Brain microvascular endothelial cell (primary cell): ENCODE results near the gene IQSEC3.
A peak's percentile ranks its signal among the peaks of the same experiment; 100 is the strongest.

Experiments used
- DNase-seq: peaks from one replicate; pipeline ENCODE4 v3.0.0-alpha.2; 2020
- H3K27ac ChIP-seq: fragments of 250-450 bp; sonication (Bioruptor Pico); 2 replicates; pipeline ENCODE4 v1.5.1; 2020; ENCODE audit warnings: mild to moderate bottlenecking, moderate library complexity
- H3K27me3 ChIP-seq: fragments of 250-450 bp; sonication (Bioruptor Pico); replicated peaks from 2 replicates; pipeline ENCODE4 v1.5.1; 2020; ENCODE audit warnings: mild to moderate bottlenecking
- H3K36me3 ChIP-seq: fragments of 250-450 bp; sonication (Bioruptor Pico); replicated peaks from 2 replicates; pipeline ENCODE4 v1.5.1; 2020; ENCODE audit warnings: mild to moderate bottlenecking
- H3K4me3 ChIP-seq: 2 replicates; pipeline ENCODE4 v1.5.1; 2011; ENCODE audit warnings: low read depth, mild to moderate bottlenecking, control low read depth, low read length, moderate library complexity
- CTCF ChIP-seq: IDR thresholded peaks from 2 replicates; pipeline ENCODE4 v1.5.1; 2011; ENCODE audit warnings: low read depth, mild to moderate bottlenecking, moderate library complexity, low read length, control low read depth, inconsistent platforms; ENCODE audit errors: missing control alignments
- in situ Hi-C: cut with HindIII; loops from 2 replicates; pipeline ENCODE4 v1.10.0; 2017; ENCODE audit warnings: low sequenced_read_pairs, low pct_ligation_motif_present

IQSEC3 gene

GRCh38 chr12:168763-169525 is 102.4 kb downstream of the IQSEC3 start:
- in situ Hi-C loops, result no loop called here
- H3K4me3 ChIP-seq, result no peak overlapping the region
- H3K36me3 ChIP-seq, result no peaks in the 10 kb centered on the region
- no peak for TF ChIP-seq CTCF
- H3K27ac ChIP-seq, result no peak overlapping the region
- no peak for DNase-seq
- H3K27me3 ChIP-seq, result no peaks in the 10 kb centered on the region

GRCh38 chr12:169528-170370 is 103.2 kb downstream of the IQSEC3 start:
- no peak overlapping the region for H3K27ac ChIP-seq
- H3K27me3 ChIP-seq, result no peaks in the 10 kb centered on the region
- in situ Hi-C loops, result no loop called here
- no peak overlapping the region for H3K4me3 ChIP-seq
- TF ChIP-seq CTCF, result peak; percentile 53
- no peaks in the 10 kb centered on the region for H3K36me3 ChIP-seq
- no peak for DNase-seq

GRCh38 chr12:170371-171225 is 104.0 kb downstream of the IQSEC3 start:
- no peak for DNase-seq
- TF ChIP-seq CTCF, result no peak
- in situ Hi-C loops, result no loop called here
- no peaks in the 10 kb centered on the region for H3K27me3 ChIP-seq
- H3K36me3 ChIP-seq, result no peaks in the 10 kb centered on the region
- H3K4me3 ChIP-seq, result no peak overlapping the region
- H3K27ac ChIP-seq, result no peak overlapping the region

GRCh38 chr12:171276-171675 is 104.7 kb downstream of the IQSEC3 start:
- Histone ChIP-seq H3K36me3 (no peaks in the 10 kb centered on the region), H3K27me3 (no peaks in the 10 kb centered on the region), H3K27ac (no peak overlapping the region), H3K4me3 (no peak overlapping the region)
- TF ChIP-seq CTCF, result no peak
- in situ Hi-C loops, result no loop called here
- DNase-seq, result no peak

GRCh38 chr12:171743-172676 is 105.4 kb downstream of the IQSEC3 start:
- TF ChIP-seq CTCF, result no peak
- in situ Hi-C loops, result no loop called here
- H3K27ac ChIP-seq, result no peak overlapping the region
- H3K4me3 ChIP-seq, result no peak overlapping the region
- no peaks in the 10 kb centered on the region for H3K27me3 ChIP-seq
- no peaks in the 10 kb centered on the region for H3K36me3 ChIP-seq
- no peak for DNase-seq
